Pons (tissue), 1 donor: ENCODE measurements around the gene CYB561.

Experiments used
- DNase-seq: peaks from one replicate; pipeline ENCODE4 v3.0.0-alpha.2; 2016; ENCODE audit warnings: low spot score

CYB561 gene

GRCh38 chr17:63433746-63434591 lies 12.1 kb downstream of the CYB561 start:
- no peak for DNase-seq

DNA sequence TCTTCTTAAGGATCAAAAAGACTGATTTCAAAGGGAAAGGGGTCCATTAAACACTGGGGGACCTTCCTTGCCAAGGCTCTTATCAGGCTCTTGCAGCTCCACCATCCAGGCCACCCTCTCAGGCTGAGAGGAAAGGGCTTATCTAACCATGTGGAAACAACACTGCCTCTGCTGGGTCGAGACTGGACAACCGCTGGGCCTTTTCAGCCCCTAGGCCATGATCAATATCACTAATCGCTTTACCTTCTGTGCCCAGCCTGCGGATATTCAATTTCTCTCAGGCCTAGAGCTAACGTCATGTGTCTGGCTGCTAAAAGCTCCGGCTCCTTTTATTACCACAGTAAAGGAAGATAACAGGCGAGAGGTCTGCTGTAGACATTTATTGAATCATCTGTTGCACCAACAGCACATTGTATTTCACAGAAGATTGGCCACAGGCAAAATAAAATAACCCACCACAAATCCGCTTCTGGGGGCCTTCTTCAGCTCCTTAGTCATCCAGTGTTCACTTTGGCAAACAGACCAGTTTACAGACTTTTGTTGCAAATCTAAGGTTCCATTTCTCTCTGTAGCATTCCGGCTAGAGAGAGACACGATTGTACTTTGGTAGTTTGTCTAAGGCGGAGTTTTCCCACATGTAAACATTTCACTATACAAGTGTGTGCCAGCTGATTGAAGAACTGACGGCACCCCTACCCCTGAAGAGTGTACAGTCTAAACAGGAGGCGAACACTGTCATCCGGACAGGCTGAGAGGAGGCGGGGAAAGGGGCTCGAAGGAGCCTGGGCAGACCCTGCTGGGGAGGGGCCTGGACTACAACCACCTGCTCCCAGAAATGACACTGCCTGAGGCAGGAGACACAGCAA lies 13.9 kb downstream of the CYB561 start:
- no peak for DNase-seq

DNA sequence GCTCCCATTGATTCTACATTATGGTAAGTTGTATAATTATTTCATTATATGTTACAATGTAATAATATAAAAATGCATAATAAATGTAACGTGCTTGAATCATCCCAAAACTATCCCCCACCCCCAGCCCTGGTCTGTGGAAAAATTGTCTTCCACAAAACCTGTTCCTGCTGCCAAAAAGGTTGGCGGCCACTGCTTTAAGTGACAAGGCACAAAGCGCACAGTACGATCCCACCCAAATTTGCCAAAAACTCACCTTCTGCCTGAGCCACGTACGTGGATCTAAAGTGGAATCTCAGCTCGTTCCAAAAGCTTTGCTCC lies 14.5 kb downstream of the CYB561 start:
- DNase-seq: no peak

DNA sequence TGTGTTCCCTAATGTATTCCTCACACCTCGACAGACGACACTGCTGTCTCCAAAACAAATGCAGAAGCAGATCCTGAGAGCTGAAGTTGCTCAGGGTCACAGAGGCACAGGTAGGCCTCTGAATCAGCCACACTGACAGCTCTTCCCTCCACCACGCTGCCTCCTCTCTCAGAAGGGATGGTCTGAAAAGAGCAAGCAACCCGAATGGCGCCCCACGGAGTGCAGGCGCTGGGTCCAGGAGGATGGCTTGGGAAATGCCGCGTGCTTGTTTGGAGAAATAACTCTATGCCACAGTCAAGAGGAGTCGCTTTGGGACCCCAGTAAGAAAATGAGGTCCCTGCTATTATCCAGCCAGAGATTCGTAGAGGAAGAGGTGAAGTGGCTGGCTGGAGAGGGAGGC lies 15.9 kb downstream of the CYB561 start:
- no peak for DNase-seq

DNA sequence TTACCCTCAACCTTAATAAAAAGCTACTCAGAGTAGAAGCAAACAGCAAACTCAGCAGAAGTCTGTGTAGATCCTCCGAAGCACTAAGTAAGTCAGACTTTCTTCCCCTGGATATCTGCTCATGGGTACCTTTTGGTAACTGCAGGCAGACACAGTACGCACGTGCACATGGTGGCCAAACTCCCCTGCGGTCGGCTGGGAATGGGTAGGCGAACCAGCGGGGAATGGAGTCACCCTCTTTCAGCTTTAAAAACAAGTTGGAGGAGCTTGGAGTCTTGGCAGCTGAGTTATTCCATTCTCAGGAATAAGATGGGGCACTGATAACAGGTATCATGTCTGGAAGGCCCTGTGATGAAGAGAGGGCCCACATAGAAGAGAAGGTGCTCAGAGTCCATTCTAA lies 16.3 kb downstream of the CYB561 start:
- DNase-seq: no peak

DNA sequence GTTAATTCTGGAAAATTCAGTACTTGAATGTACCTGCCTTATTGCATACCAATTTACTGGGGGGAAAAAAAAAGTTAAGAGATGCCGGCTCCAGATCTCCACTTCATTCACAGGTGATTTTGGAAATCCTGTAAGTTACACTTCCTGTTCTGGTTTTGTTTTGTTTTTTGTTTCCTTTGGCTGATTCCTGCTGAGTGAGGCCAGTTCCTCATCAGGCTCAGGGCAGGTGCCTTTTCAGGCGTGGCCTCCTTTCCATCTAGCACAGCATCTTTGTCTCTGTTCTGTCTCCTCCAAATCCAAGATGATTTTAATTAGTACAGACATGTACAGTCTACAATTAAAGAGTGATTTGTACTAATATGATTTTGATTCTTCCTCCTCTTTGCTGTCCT lies 19.2 kb downstream of the CYB561 start:
- no peak for DNase-seq

GRCh38 chr17:63426041-63426916 lies 19.8 kb downstream of the CYB561 start:
- DNase-seq: no peak

- peak; percentile 84 for DNase-seq
These were observed 20.6 kb downstream of the CYB561 start for GRCh38 chr17:63425483-63425882.

- DNase-seq: no peak
These were observed 22.1 kb downstream of the CYB561 start for GRCh38 chr17:63423963-63424362.

- DNase-seq: peak; percentile 74
These were observed 22.7 kb downstream of the CYB561 start for GRCh38 chr17:63423251-63423950.

DNA sequence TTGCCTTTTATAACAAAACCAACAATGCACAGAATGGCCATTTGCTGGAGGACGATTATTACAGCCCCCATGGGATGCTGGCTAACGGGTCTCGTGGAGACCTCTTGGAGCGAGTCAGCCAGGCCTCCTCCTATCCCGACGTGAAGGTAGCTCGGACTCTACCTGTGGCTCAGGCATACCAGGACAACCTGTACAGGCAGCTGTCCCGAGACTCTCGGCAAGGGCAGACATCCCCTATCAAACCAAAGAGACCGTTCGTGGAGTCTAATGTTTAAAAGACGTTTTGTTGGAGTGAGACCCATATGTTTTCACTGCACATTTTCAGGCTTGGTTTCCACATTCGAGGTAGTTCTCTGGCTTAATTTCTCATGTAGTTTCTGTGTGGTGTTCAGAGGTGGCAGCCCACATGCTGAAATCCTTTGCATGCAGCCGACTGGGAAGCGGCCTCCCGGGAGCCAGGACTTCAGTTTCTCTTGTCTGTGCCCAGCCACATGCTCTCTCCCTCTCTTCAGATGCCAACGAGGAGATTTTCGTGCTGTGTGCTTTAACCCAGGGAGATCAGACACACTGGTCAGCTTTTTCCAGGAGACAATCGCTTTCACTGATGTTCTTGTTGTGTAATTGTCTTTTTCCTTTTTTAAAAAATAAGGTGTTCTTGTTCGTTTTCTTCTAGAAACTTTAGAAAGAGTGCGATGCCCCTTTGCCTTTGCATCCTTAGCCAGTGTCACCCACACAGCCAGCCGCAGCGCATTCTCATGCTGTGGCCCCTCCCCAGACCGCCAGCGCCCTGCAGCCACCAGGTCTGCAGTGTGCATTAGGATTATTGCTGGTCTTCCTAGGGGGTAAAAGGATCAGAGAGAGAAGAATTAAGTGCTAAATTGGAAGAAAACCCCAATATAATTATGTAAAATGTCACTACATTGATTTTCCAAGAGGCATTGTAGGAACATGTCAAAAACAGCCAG lies 24.1 kb downstream of the CYB561 start:
- no peak for DNase-seq

GRCh38 chr17:63420868-63421680 lies 25.0 kb downstream of the CYB561 start:
- DNase-seq: no peak

GRCh38 chr17:63419949-63420867 lies 25.9 kb downstream of the CYB561 start:
- no peak for DNase-seq

GRCh38 chr17:63419398-63419797 lies 26.7 kb downstream of the CYB561 start:
- no peak for DNase-seq

DNA sequence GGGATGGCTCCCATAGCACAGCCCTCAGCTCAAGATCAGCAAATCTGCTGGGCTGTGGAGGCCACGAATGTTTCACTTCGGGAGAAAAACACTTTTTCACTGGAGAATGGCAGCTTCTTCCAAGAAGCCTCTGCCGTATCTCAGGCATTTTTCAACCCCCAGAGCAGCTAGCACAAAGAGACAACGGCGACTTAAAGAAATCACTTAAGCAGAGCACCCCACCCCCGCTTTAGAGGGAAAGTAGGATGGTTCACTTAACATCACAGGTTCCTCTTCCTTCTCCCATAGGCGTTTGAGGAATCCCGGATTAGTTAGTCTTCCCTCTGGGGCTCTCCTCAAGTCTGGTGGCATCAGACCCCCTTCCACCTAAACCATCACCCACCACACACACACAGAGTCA lies 27.6 kb downstream of the CYB561 start:
- DNase-seq: no peak

DNA sequence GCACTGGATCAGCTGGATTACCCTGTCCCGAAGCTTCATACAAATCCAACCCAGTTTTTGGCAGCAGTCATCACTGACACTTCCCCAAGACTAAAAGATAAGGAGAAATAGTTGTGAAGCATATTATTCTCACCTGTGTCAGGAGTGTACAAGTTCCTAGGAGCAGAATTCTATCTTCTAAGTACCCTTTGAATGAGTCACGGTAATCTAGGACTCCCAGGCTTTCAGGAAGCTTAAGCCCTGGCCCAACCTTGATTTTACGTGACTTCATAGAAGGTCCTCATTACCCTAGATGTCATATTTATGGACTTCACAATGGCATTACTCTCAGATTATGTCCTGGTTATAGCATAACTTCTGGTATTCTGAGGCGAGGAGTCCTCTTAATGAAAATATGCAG lies 31.9 kb downstream of the CYB561 start:
- no peak for DNase-seq

GRCh38 chr17:63413128-63413527 lies 33.0 kb downstream of the CYB561 start:
- no peak for DNase-seq

GRCh38 chr17:63412234-63412633 lies 33.9 kb downstream of the CYB561 start:
- DNase-seq: no peak
